KMS-11 (cell line): ENCODE data around the gene LSAMP.

Experiments used
- H2AFZ ChIP-seq: fragments of 200-600 bp; sonication (generic); 2 replicates; pipeline ENCODE4 v1.6.1; 2016; ENCODE audit warnings: antibody characterized with exemption, mixed run types, low read depth
- H3K27ac ChIP-seq: fragments of 200-600 bp; sonication (generic); 2 replicates; pipeline ENCODE4 v1.6.1; 2016; ENCODE audit warnings: mild to moderate bottlenecking, mixed run types
- H3K27me3 ChIP-seq: fragments of 200-600 bp; sonication (generic); 2 replicates; pipeline ENCODE4 v1.6.1; 2017; ENCODE audit warnings: mild to moderate bottlenecking, low read depth, mixed run types, moderate library complexity; ENCODE audit not compliant: insufficient read depth
- H3K36me3 ChIP-seq: fragments of 200-600 bp; sonication (generic); 2 replicates; pipeline ENCODE4 v1.6.1; 2017; ENCODE audit warnings: mild to moderate bottlenecking, mixed run types; ENCODE audit not compliant: insufficient read depth
- H3K4me1 ChIP-seq: fragments of 200-600 bp; sonication (generic); 2 replicates; pipeline ENCODE4 v1.6.1; 2016; ENCODE audit warnings: mild to moderate bottlenecking, low read depth, mixed run types; ENCODE audit not compliant: poor library complexity, severe bottlenecking
- H3K4me2 ChIP-seq: fragments of 200-600 bp; sonication (generic); 2 replicates; pipeline ENCODE4 v1.7.0; 2016; ENCODE audit warnings: mild to moderate bottlenecking, mixed run types
- H3K4me3 ChIP-seq: fragments of 200-600 bp; sonication (generic); IDR thresholded peaks from 2 replicates; pipeline ENCODE4 v1.6.1; 2017; ENCODE audit warnings: low read depth, low read length, mixed read lengths; ENCODE audit not compliant: insufficient read depth
- H3K79me2 ChIP-seq: fragments of 200-600 bp; sonication (generic); 2 replicates; pipeline ENCODE4 v1.6.1; 2016; ENCODE audit warnings: low read depth, mixed run types; ENCODE audit not compliant: insufficient read depth
- H3K9ac ChIP-seq: fragments of 200-600 bp; sonication (generic); 2 replicates; pipeline ENCODE4 v1.6.1; 2016; ENCODE audit warnings: mild to moderate bottlenecking, mixed run types
- H4K20me1 ChIP-seq: fragments of 200-600 bp; sonication (generic); 2 replicates; pipeline ENCODE4 v1.6.1; 2016; ENCODE audit warnings: mild to moderate bottlenecking, mixed run types; ENCODE audit not compliant: insufficient read depth
- CTCF ChIP-seq: fragments of 200-600 bp; sonication (generic); conservative IDR thresholded peaks from 2 replicates; pipeline ENCODE4 v1.6.1; 2017; ENCODE audit warnings: low read depth, mild to moderate bottlenecking, antibody characterized with exemption, low read length, moderate library complexity, mixed read lengths

LSAMP gene

GRCh38 chr3:116445311-116445841, at the start of gene LSAMP:
TSS of gene LSAMP (minus strand) at chr3:116445487.
- H3K4me3 ChIP-seq, result no peak within 1 kb of the TSS
- H3K9ac ChIP-seq, result no peak within 1 kb of the TSS
- no peak within 1 kb of the TSS for H2AFZ ChIP-seq
- no peak within 1 kb of the TSS for H3K4me2 ChIP-seq
- no peaks in the 10 kb centered on the region for H3K4me1 ChIP-seq
- TF ChIP-seq CTCF, result no peak
- no peak within 1 kb of the TSS for H3K27ac ChIP-seq
- no peaks in the 10 kb centered on the region for H4K20me1 ChIP-seq
- no peaks in the 10 kb centered on the region for H3K27me3 ChIP-seq
- H3K79me2 ChIP-seq, result no peaks in the 10 kb centered on the region
- no peaks in the 10 kb centered on the region for H3K36me3 ChIP-seq

DNA sequence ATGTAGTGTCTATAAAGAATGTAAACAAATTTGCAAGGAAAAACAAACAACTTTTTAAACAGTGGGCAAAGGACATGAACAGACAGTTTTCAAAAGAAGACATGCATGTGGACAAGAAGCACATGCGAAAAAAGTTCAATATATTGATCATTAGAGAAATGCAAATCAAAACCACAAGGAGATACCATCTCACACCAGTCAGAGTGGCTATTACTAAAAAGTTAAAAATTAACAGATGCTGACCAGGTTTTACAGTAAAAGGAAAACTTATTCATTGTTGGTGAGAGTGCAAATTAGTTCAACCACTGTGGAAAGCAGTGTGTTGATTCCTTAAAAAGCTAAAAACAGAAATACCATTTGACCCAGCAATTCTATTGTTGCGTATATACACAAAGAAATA, 47.1 kb upstream of the LSAMP start:
- no peak overlapping the region for H2AFZ ChIP-seq
- no peaks in the 10 kb centered on the region for H3K36me3 ChIP-seq
- no peak for TF ChIP-seq CTCF
- no peaks in the 10 kb centered on the region for H4K20me1 ChIP-seq
- H3K79me2 ChIP-seq, result no peaks in the 10 kb centered on the region
- no peaks in the 10 kb centered on the region for H3K27me3 ChIP-seq
- H3K9ac ChIP-seq, result no peak overlapping the region
- no peak overlapping the region for H3K4me2 ChIP-seq
- no peaks in the 10 kb centered on the region for H3K4me1 ChIP-seq
- no peak overlapping the region for H3K4me3 ChIP-seq
- H3K27ac ChIP-seq, result no peak overlapping the region

- Histone ChIP-seq H4K20me1 (no peaks in the 10 kb centered on the region), H3K4me2 (no peak overlapping the region), H2AFZ (no peak overlapping the region), H3K36me3 (no peaks in the 10 kb centered on the region), H3K9ac (no peak overlapping the region), H3K27me3 (no peaks in the 10 kb centered on the region), H3K27ac (no peak overlapping the region), H3K4me1 (no peaks in the 10 kb centered on the region), H3K79me2 (no peaks in the 10 kb centered on the region), H3K4me3 (no peak overlapping the region)
- no peak for TF ChIP-seq CTCF
These were observed 37.8 kb upstream of the LSAMP start for GRCh38 chr3:116483135-116483534.

GRCh38 chr3:116476691-116477090, 31.4 kb upstream of the LSAMP start:
- Histone ChIP-seq H4K20me1 (no peaks in the 10 kb centered on the region), H3K36me3 (no peaks in the 10 kb centered on the region), H3K4me2 (no peak overlapping the region), H3K4me3 (no peak overlapping the region), H3K27me3 (no peaks in the 10 kb centered on the region), H3K79me2 (no peaks in the 10 kb centered on the region), H3K27ac (no peak overlapping the region), H2AFZ (no peak overlapping the region), H3K4me1 (no peaks in the 10 kb centered on the region), H3K9ac (no peak overlapping the region)
- no peak for TF ChIP-seq CTCF
